Upper lobe of left lung (tissue), 4 donors: Measurements from ENCODE around the gene KPNA5.
"Not testable (repeated sequence)": the region's sequence is repeated elsewhere in the genome, so short reads cannot be mapped to it uniquely, and the experiment has no call there.

Source experiments
- EP300 ChIP-seq, 4 donors: sonication (generic); formaldehyde crosslinking; IDR thresholded peaks; one replicate each; pipeline ENCODE4 v1.5.1; 2017; ENCODE audit warnings: antibody characterized with exemption in 4 of 4, control low read depth in 2 of 4
- POLR2A ChIP-seq, 4 donors: fragments of 450-650 bp; IDR thresholded peaks; one replicate each; pipeline ENCODE4 v1.5.1; 2016 to 2017; ENCODE audit warnings: antibody characterized with exemption in 4 of 4, mild to moderate bottlenecking in 2 of 4
- POLR2AphosphoS5 ChIP-seq, 2 donors: sonication (generic); formaldehyde crosslinking; IDR thresholded peaks; one replicate each; pipeline ENCODE4 v1.5.1; 2017; ENCODE audit warnings: antibody characterized with exemption in 2 of 2
- TF ChIP-seq, protein P1 (sequence below), 6 experiments: fragments of 450-650 bp in 4 of 6; fragments of 200-600 bp in 2 of 6; sonication (generic) in 2 of 6; IDR thresholded peaks; one replicate each; pipeline ENCODE4 v1.5.1; 2016 to 2019; ENCODE audit warnings: antibody characterized with exemption in 6 of 6

- TF ChIP-seq, protein P1, sequence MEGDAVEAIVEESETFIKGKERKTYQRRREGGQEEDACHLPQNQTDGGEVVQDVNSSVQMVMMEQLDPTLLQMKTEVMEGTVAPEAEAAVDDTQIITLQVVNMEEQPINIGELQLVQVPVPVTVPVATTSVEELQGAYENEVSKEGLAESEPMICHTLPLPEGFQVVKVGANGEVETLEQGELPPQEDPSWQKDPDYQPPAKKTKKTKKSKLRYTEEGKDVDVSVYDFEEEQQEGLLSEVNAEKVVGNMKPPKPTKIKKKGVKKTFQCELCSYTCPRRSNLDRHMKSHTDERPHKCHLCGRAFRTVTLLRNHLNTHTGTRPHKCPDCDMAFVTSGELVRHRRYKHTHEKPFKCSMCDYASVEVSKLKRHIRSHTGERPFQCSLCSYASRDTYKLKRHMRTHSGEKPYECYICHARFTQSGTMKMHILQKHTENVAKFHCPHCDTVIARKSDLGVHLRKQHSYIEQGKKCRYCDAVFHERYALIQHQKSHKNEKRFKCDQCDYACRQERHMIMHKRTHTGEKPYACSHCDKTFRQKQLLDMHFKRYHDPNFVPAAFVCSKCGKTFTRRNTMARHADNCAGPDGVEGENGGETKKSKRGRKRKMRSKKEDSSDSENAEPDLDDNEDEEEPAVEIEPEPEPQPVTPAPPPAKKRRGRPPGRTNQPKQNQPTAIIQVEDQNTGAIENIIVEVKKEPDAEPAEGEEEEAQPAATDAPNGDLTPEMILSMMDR (IDR thresholded peaks at IDR 0.05), result not testable (repeated sequence)
- TF ChIP-seq POLR2A, EP300, POLR2AphosphoS5 (IDR thresholded peaks at IDR 0.05): not testable (repeated sequence)
Observed at GRCh38 chr6:116693275-116693674, 12.3 kb downstream of the KPNA5 start.
